C4-2B (cell line): ENCODE results near the gene TMEM200B.

Experiments used
- ZFX ChIP-seq: fragments of 450-650 bp; IDR thresholded peaks from 2 replicates; pipeline ENCODE4 v1.6.1; 2017
- TF ChIP-seq, protein P1 (sequence below): fragments of 450-650 bp; conservative IDR thresholded peaks from 2 replicates; pipeline ENCODE4 v1.5.1; 2017; ENCODE audit warnings: mild to moderate bottlenecking

DNA sequence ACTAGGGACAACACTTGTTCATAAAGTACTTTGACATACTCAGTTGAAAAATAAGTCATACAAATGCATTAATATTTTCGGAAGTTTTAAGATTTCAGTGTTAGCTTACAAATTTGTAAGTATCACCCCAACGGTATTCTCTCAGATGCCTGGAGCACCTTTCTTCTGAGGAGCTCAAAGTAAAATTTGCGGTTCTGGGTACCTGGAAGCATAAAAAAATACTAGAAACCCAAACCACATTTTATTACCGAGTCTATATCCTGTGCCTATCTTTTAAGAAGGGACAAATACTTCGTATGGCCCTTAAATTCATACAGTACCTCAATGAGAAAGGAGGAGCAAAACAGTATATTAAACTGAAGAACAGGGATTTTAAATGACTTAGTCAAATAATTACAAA is 47.8 kb upstream of the TMEM200B start:
- TF ChIP-seq, protein P1, sequence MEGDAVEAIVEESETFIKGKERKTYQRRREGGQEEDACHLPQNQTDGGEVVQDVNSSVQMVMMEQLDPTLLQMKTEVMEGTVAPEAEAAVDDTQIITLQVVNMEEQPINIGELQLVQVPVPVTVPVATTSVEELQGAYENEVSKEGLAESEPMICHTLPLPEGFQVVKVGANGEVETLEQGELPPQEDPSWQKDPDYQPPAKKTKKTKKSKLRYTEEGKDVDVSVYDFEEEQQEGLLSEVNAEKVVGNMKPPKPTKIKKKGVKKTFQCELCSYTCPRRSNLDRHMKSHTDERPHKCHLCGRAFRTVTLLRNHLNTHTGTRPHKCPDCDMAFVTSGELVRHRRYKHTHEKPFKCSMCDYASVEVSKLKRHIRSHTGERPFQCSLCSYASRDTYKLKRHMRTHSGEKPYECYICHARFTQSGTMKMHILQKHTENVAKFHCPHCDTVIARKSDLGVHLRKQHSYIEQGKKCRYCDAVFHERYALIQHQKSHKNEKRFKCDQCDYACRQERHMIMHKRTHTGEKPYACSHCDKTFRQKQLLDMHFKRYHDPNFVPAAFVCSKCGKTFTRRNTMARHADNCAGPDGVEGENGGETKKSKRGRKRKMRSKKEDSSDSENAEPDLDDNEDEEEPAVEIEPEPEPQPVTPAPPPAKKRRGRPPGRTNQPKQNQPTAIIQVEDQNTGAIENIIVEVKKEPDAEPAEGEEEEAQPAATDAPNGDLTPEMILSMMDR, result no peak
- no peak for TF ChIP-seq ZFX
